Effector CD8-positive, alpha-beta T cell (primary cell): ENCODE results near the gene UNC119.

Source experiments
- DNase-seq: peaks from one replicate; lab custom pipeline; 2025; lab: John Stamatoyannopoulos, UW

The UNC119 gene

GRCh38 chr17:28544402-28545140 is 7.9 kb downstream of the UNC119 start:
- DNase-seq: no peak

GRCh38 chr17:28541439-28541838 is 11.0 kb downstream of the UNC119 start:
- DNase-seq: no peak

GRCh38 chr17:28540231-28540630 is 12.2 kb downstream of the UNC119 start:
- DNase-seq: no peak

DNA sequence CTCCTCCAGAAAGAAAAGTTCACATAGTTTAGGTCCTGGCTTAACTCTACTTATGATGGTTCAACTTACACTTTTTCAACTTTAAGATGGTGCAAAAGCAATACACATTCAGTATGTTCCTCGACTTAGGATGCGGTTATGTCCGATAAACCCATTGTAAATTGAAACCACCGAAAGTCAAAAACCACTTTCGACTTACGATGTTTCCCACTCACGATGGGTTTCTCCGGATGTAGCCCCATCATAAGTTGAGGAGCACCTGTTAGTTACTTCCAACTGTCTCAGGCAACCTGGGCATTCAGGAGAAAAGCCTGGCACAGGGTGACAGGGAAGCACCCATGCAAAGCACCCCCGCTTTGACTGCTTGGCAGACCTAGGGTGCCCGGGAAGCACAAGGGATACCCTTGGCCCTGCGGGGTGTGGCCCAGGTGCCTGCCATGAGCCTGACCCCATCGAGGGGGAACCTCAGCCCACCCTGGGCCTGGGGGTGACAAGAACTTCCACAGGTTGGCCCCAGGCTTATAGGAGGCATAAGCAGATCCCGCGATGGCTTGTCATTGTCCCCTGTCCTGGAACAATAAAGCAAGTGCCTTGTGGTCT is 14.0 kb downstream of the UNC119 start:
- DNase-seq: no peak

DNA sequence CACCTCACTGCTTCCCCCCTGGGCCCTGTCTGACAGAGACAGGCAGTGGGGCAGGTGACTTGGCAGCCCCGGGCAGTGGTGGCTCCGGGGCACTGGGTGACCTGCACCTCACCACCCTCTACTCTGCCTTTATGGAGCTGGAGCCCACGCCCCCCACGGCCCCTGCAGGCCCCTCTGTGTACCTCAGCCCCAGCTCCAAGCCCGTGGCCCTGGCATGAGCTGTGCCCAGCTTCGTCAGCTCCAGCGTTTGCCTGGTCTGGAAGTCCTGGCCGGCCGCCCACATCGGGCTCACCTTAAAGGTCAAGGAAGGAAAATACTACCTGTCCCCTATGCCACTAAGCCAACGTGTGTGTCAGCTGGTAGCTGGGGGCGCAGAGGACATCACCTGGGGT is 15.2 kb downstream of the UNC119 start:
- DNase-seq: no peak

GRCh38 chr17:28536532-28537218 is 15.7 kb downstream of the UNC119 start:
- no peak for DNase-seq

GRCh38 chr17:28534740-28535375 is 17.6 kb downstream of the UNC119 start:
- no peak for DNase-seq

GRCh38 chr17:28533091-28533807 is 19.2 kb downstream of the UNC119 start:
- DNase-seq: no peak

DNA sequence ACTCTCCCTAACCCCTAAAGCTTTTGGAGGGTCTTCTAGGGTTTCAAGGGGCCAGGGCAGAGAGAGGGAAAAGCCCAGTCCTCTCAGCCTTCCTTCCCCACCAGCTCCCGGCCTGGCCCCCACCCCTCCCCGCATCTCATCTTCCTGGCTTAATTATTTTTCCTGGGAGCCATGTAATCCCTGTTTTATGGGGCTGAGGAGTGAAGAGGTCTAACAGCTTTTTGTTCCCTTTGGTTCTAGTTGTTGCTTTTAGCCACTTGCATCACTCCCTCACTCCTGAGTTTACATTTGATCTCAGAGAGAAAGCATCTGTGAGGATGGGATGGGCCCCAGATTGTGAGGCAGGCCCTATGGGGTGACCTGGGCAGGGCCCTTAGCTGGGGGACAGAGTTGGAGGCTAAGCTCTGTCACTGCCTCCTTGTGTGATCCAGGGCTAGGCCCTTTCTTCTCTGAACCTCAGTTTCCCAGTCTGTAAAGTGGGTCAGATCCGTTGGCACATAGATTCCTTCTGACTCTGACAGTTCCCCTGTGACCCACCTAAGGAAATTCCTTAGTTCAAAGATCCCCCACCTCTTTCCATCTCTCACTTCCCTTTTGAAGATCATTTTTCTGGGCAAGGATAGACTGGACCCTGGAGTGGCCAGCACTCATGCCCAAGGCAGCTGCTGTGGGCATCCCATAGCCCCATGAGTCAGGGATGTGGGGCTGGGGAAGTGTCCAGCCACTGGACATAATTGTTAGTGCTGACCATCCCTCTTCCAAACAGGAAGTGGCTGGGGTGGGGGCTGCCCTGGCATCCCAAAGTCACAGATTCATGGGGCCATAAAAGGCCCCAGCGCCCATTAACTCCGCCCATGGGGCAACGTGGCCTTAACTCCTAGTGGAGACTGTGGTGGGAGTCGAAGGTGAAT is 20.1 kb downstream of the UNC119 start:
- no peak for DNase-seq

DNA sequence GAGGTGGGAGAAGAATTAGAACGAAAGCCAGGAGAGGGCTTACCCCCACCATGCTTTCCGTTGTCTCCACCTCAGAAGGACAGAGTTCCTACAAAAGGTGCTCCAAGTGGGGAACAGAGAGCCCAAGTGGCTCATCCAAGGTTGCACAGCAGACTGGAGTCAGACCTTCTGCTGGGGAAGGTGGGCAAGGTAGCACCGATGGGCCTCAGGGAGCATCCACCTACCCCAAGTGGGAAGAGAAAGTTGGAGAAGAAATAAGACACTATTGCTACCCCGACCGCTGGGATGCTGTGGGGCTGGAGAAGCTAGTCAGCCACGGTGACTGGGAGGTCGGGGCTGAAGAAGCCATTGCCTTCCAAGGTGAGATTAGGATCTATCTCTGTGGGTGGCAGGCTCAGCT is 21.5 kb downstream of the UNC119 start:
- DNase-seq: no peak

DNA sequence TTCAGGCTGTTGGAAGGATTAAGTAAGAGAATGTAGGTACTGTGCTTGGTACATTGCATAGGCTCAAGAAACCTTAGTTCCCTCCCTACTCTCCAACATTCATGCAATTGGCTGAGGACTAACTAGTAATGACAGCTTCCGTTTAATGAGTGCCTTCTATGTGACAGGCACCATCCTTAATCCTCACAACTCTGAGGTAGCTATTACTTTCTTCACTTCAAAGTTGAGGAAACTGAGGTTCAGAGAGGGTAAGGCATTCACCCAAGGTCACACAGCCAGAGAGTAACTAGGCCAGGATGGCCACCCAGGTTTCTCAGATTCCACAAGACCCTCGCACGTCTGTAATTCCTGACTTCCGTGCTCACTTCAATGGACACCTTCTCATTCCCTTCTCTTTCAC is 22.2 kb downstream of the UNC119 start:
- no peak for DNase-seq

GRCh38 chr17:28529013-28529400 is 23.4 kb downstream of the UNC119 start:
- DNase-seq: no peak

DNA sequence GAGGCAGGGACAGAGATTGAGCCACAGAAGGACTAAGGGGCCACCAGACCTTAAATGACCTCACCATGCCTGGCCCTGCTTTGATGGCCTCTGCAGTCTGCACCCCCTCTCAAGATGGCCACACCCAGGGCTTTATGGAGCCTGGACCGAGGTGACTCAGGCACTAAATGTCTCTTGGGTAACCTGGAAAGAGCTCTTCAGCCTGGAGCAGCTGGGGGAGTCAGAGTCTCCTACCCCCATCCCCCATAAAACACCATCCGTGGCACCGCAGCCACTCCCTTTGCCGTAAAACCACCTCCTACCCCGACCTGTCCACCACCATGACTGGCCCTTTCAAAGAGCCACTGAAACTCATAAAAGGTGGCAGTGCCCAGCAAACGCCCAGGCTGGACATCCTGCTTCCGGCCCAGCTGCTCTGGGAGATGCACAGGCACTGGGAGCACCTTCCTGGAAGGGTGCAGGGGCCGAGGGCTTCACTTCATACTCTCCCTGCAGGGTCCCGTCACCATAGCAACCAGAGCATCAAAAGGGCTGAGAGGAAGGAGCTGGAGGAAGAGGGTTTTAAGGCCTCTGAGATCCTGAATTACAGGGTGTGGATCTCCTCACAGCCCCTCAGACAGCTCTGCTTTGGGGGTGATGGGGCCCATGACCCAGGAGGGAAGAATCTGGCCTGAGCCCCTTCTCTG is 24.0 kb downstream of the UNC119 start:
- no peak for DNase-seq

DNA sequence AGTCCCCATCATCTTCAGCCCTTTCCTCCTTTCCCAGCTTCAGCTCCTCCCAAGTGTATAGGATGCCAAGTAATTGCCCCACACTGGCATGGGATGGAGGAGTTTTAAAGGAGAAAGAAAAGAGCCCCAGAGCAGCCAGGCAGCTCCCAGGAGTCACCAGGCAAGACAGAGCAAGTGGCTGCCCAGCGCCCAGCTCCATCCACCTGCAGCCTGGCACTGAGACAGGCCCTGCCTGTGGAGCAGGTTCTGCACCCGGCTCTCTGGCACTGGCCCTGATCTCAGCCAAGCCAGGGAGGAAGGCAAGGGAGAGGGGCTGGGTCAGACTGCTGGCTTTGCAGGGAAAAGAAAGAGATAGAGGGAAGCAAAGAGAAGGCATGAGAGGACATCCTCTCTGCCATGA is 24.6 kb downstream of the UNC119 start:
- no peak for DNase-seq

GRCh38 chr17:28527181-28527681 is 25.2 kb downstream of the UNC119 start:
- DNase-seq: no peak

GRCh38 chr17:28526381-28526780 is 26.0 kb downstream of the UNC119 start:
- no peak for DNase-seq

DNA sequence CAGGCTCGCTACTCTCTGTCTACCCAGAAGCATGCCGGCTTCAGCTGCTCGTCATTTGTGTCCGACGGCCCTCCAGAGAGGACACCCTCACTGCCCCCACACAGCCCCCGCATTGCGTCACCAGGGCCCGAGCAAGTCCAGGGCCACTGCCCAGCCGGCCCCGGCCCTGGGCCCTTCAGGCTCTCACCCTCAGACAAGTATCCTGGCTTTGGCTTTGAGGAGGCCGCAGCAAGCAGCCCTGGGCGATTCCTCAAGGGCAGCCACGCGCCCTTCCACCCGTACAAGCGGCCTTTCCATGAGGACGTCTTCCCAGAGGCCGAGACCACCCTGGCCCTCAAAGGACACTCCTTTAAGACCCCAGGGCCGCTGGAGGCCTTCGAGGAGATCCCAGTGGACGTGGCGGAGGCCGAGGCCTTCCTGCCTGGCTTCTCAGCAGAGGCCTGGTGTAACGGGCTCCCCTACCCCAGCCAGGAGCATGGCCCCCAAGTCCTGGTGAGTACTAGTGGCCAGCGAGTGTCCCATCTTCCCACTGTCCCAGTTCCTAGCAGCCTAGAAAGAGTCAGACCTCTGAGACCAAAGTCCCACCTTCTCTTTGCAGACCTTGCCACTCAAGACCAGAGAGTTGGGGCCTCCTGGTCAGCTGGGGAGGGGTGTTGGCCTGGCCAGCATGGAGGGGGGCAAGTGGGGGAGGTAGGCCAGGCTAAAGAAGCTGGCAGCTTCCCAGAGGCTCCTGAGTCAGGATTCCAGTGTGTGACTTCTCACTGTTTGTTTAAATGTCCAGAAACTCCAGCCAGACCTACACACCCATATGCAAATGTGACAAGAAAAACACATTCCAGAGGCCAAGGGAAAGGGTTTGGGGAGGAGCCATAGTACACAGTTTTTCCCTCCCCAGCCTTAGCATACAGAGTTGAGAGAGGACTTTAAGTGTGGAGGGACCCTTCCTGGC is 27.7 kb downstream of the UNC119 start:
- no peak for DNase-seq

DNA sequence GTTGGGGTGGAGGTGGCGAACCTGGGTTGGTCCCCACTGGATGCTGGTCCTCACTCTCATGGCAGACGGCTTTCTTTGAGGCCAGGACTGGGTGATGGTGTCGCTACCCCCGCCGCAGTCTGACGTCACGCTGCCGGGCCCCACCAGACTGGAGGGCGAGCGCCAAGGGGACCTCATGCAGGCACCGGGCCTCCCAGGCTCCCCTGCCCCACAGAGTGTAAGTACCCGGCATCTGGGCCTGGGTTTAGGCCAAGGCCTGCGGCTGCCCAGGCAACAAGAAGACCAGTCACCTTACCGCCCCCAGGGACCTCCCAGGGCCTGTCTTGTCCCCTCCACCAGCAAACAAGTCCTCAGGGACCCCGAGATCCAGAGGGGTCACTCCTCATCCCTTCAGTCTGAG is 28.5 kb downstream of the UNC119 start:
- DNase-seq: no peak

DNA sequence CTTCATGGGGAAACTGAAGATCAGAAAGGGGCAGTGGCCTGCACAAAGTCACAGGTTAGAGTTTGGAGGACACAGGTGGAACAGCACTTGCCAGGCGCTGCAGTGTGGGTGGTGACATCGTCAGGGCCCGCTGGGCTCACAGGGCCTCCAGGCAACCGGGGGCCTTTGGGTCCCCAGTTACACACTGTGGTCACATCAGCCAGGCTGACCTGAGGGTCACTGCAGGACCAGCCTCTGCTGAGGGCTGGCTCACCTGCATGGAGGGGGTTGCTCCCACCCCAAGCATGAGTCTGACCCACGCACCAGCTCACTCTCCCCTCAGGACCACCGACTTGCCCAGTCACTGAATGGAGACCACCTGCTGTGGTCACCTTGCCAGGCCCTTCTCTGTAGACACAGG is 29.2 kb downstream of the UNC119 start:
- DNase-seq: no peak
